WERI-Rb-1 (cell line): ENCODE data around the gene TSPAN18.

Source experiments
- DNase-seq: peaks from one replicate; pipeline ENCODE4 v3.0.0-alpha.2; 2020
- H3K27ac ChIP-seq: fragments of 250-450 bp; sonication (Bioruptor Pico); 2 replicates; pipeline ENCODE4 v1.5.1; 2020; ENCODE audit warnings: mild to moderate bottlenecking, moderate library complexity
- H3K27me3 ChIP-seq: fragments of 250-450 bp; sonication (Bioruptor Pico); 2 replicates; pipeline ENCODE4 v1.5.1; 2021; ENCODE audit warnings: mild to moderate bottlenecking, low read depth, moderate library complexity; ENCODE audit not compliant: insufficient read depth, severe bottlenecking
- H3K36me3 ChIP-seq: fragments of 250-450 bp; sonication (Bioruptor Pico); 2 replicates; pipeline ENCODE4 v1.5.1; 2020; ENCODE audit warnings: mild to moderate bottlenecking, moderate library complexity
- H3K4me3 ChIP-seq: 2 replicates; pipeline ENCODE4 v1.5.1; 2011; ENCODE audit warnings: low read depth, mild to moderate bottlenecking, control low read depth, low read length
- H3K9me3 ChIP-seq: fragments of 250-450 bp; sonication (Bioruptor Pico); 2 replicates; pipeline ENCODE4 v1.5.1; 2021; ENCODE audit warnings: mild to moderate bottlenecking, moderate library complexity; ENCODE audit not compliant: severe bottlenecking
- TF ChIP-seq, protein P1 (sequence below): IDR thresholded peaks from 2 replicates; pipeline ENCODE4 v1.5.1; 2011; ENCODE audit warnings: low read depth, mild to moderate bottlenecking, control low read depth, inconsistent platforms, low read length

TSPAN18 gene

GRCh38 chr11:44950031-44950624 is 223.4 kb downstream of the TSPAN18 start:
- Histone ChIP-seq H3K27ac (peak overlapping the region; percentile 98), H3K36me3 (peaks cover 42% of the 10 kb centered on the region), H3K27me3 (no peaks in the 10 kb centered on the region), H3K4me3 (peak overlapping the region; percentile 89), H3K9me3 (no peaks in the 10 kb centered on the region)
- TF ChIP-seq, protein P1, sequence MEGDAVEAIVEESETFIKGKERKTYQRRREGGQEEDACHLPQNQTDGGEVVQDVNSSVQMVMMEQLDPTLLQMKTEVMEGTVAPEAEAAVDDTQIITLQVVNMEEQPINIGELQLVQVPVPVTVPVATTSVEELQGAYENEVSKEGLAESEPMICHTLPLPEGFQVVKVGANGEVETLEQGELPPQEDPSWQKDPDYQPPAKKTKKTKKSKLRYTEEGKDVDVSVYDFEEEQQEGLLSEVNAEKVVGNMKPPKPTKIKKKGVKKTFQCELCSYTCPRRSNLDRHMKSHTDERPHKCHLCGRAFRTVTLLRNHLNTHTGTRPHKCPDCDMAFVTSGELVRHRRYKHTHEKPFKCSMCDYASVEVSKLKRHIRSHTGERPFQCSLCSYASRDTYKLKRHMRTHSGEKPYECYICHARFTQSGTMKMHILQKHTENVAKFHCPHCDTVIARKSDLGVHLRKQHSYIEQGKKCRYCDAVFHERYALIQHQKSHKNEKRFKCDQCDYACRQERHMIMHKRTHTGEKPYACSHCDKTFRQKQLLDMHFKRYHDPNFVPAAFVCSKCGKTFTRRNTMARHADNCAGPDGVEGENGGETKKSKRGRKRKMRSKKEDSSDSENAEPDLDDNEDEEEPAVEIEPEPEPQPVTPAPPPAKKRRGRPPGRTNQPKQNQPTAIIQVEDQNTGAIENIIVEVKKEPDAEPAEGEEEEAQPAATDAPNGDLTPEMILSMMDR = no peak
- no peak for DNase-seq

- Histone ChIP-seq H3K27me3 (no peaks in the 10 kb centered on the region), H3K4me3 (peak within 1 kb of the TSS; percentile 89), H3K36me3 (peaks cover 35% of the 10 kb centered on the region), H3K9me3 (no peaks in the 10 kb centered on the region), H3K27ac (peak within 1 kb of the TSS; percentile 98)
- TF ChIP-seq, protein P1 = peak; percentile 78
- DNase-seq = peak; percentile 92
Observed at GRCh38 chr11:44950625-44951476, 224.1 kb downstream of the TSPAN18 start, which contains the start of gene TP53I11. Gene TP53I11 (minus strand): TSS chr11:44950883. CDS start chr11:44938335, 12,548 bp downstream.

- TF ChIP-seq, protein P1 = no peak
- peaks cover 23% of the 10 kb centered on the region for H3K36me3 ChIP-seq
- H3K27ac ChIP-seq = peak overlapping the region; percentile 98
- no peak overlapping the region for H3K4me3 ChIP-seq
- no peak for DNase-seq
- H3K9me3 ChIP-seq = no peaks in the 10 kb centered on the region
- no peaks in the 10 kb centered on the region for H3K27me3 ChIP-seq
Observed at GRCh38 chr11:44952082-44952481, 225.3 kb downstream of the TSPAN18 start.

DNA sequence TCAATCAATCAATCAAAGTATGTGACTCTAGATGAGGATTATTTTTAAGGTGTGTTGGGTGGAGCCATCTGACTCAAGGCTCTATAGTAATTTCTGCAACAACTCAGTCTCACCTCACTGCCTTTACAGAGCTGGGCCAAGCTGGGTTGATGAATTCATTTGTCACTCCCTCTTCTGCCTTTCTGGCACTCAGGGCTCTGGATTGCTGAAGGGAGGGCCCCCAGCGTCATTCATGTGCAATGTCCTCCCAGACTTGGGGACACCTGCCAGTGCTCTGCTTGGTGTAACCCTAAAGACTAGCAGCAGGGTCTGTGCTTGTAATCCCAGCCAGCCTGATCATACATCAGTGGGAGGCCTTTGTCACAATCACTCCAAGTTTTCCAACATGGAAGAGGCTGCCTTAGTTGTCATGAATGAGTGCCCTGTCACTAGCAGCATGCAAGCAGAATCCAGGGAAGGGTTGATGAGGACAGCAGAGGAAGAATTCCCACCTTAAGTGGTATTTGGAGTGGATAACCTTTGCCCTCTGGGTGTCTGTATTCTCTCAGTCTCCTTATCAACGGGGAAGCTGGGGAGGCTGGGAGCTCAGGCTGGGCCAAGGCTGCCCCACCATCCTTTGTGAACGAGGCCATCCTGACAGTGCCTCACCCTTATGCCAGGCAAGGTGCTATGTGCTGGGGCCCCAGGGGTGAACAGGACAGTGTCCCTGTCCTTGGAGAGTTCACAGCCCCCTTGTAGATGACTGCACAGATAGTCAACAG is 225.9 kb downstream of the TSPAN18 start:
- Histone ChIP-seq H3K4me3 (no peak overlapping the region), H3K27me3 (no peaks in the 10 kb centered on the region), H3K9me3 (no peaks in the 10 kb centered on the region), H3K36me3 (peaks cover 18% of the 10 kb centered on the region), H3K27ac (peak overlapping the region; percentile 98)
- DNase-seq = no peak
- TF ChIP-seq, protein P1 = no peak

- peak overlapping the region; percentile 85 for H3K27ac ChIP-seq
- DNase-seq = peak; percentile 52
- H3K4me3 ChIP-seq = no peak overlapping the region
- H3K36me3 ChIP-seq = peaks cover 6% of the 10 kb centered on the region
- H3K27me3 ChIP-seq = no peaks in the 10 kb centered on the region
- TF ChIP-seq, protein P1 = no peak
- H3K9me3 ChIP-seq = no peaks in the 10 kb centered on the region
Observed at GRCh38 chr11:44954051-44954906, 227.5 kb downstream of the TSPAN18 start.
